Activated effector memory CD4-positive, alpha-beta T cell treated with Interleukin-2 at 50 U/mL for 16 hours (primary cell): ENCODE data around the gene C1orf141.
A peak's percentile ranks its signal among the peaks of the same experiment; 100 is the strongest.
"Not testable (repeated sequence)": the region's sequence is repeated elsewhere in the genome, so short reads cannot be mapped to it uniquely, and the experiment has no call there.

ENCODE experiments used
- DNase-seq: peaks from one replicate; pipeline ENCODE4 v3.0.0-alpha.2; 2020

C1orf141 gene

DNA sequence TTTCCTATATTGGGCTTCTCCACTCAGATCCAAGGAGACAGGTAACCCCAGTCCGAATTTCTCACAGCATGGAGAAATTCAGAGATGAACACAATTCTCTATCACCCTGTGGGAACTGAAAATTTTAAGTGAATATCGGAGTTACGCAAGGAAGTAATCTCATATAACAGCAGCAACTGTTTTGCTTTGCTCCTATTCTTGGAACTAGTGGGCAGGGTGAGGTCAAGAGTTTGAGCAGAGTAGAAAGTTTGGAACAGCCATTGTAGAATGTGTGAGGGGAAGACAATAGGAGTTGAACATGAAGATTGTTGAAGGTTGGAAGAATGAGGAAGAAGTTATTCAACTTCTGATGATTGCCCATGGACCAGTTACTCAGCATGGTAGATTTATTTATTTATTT lies 56.5 kb downstream of the C1orf141 start:
- no peak for DNase-seq

DNA sequence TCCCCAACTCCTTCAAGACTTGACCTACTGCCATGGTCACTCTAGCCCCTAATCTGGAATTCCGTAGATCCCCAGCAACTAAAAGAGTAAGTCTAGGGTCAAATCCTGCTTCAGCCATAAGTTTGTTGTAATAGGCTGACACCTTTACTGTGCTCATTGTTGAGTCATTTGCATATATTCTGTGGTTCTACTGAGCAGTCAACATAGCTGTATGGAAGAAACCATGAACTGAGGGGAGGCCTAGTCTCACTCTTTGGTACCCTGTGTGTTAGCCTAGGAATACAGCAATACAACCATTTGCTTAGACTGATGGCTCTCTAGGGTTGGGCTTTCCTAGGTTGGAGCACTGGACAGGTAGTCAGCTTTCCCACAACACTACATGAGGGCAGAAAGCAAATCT lies 57.2 kb downstream of the C1orf141 start:
- no peak for DNase-seq

DNA sequence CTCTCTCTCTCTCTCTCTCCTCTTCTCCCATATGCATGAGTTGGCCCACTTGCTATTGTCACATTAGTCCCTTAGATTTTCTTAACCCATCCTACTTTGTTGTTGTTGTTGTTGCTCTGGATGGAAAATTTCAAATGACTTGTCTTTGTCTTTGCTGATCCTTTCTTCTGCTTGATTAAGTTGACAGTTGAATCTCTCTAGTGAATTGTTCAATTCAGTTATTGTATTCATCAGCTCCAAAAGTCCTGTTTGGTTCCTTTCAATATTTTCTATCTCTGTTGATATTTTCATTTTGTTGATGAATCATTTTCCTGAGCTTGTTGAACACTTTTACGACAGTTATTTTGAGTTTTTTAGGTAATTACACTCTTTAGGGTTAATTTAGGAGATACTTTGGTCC lies 62.0 kb downstream of the C1orf141 start:
- no peak for DNase-seq

DNA sequence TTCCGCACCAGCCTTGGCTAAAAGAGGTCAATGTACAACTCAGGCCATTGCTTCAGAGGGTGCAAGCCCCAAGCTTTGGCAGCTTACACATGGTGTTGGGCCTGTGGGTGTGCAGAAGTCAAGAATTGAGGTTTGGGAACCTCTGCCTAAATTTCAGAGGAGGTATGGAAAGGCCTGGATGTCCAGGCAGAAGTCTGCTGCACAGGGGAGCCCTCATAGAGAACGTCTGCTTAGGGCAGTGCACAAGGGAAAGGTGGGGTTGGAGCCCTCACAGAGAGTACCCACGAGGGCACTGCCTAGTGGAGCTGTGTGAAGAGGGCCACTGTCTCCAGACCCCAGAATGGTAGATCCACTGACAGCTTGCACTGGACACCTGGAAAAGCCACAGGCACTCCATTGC lies 67.1 kb downstream of the C1orf141 start:
- DNase-seq = not testable (repeated sequence)

DNA sequence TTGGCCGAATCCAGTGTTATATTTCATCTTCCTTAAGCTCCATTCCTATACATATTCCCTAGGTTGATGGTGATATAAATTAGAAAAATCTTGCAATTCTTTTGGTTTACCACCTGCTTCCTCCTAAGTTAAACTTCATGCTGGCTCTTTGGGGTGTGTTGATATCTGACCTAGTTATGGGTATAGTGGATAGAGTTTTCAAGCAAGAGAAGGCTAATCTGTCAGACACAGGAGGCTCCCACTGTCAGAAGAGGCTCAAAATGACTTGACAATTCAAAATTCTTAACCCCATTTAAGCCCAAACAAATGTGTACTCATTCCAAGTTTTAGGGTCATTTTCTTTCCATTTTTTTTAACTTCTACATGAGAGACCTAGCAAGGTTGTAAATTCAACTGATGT lies 72.4 kb downstream of the C1orf141 start:
- no peak for DNase-seq

DNA sequence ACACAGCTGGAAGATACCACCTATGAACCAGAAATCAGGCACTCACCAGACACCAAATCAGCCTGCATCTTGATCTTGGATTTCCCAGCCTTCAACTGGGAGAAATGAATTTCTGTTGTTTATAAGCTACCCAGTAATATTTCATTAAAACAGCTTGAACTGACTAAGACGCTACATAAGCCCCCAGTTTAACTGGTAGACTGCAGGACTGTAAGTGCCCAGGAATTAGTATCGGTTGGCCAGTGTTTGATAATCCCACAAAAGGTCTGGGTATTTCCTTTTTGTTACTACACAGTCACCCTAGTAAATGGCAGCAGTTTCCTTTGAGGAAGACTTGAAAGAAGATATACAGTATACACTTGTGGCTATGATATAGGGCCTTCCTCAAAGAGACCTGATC lies 73.5 kb downstream of the C1orf141 start:
- DNase-seq = no peak

DNA sequence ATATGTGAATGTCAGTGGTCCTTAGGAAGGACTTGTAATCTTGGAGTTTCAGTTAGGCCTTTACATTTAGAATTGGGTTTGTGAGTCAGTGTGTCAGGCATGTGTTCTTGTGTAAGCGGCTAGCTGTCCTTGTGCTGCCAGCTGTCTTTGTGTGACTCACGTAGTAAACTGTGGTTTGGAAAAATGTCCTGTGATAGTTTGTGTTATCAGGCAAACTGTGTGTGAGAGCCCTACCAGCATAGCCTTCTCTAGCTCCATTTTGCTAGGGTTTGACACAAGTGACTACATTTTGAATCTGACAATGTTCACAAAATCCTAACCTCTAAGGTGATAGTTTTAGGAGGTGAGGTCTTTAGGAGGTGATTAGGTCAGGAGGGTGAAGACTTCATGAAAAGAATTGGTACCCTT lies 74.0 kb downstream of the C1orf141 start:
- no peak for DNase-seq

DNA sequence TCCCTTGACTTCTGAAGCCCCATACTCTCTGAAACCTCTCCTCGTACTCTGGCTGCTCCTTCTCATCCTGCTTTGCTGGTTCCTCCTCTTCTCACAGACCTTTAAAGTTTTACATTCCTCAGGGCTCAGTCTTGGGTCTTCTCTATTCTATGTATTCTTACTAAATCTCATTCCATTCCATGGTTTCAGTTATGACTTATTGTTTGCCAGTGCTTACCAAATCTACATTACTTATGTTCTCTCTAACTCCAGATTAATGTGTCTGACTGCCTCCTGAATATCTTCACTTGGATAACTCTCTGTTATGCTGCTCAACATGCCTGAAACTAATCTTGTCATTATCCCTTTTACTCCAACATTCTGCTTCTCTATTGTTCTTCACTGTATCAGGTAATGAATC lies 75.4 kb downstream of the C1orf141 start:
- DNase-seq = no peak

DNA sequence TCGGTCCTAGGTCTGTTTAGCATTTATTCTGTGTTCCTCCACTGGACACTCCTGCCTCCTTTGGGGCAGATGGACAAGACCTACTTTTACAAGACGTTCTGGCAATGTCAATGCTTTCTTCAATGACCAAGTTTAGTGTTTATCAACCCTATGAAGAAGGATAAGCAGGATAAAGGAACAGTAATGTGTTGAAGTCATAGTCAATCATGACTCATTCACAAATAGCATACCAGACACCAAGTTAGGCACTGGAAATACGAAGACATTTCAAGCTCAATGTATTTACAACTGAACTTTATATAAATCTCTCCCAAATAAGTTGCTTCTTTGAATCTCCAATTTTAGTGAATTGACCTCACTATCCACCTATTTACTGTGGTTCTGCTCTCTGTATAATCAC lies 76.0 kb downstream of the C1orf141 start:
- no peak for DNase-seq

DNA sequence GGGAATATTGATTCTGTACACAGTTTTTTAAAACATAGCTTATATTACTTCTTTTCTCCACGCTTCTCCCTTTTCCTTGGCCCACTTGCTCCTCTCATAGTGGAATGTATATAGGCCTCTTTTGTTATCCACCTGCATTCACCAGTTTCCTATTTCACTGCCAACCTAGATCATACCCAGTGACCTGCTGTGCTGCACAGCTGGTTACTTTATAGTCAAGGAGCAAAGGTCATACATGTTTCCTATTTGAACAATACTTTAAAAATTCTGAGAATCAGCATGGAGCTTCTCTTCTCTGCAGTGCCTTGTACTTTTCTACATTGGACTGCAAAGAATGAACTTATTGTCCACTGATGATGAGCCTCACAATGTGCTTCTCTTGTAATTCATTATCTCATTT lies 76.5 kb downstream of the C1orf141 start:
- no peak for DNase-seq

DNA sequence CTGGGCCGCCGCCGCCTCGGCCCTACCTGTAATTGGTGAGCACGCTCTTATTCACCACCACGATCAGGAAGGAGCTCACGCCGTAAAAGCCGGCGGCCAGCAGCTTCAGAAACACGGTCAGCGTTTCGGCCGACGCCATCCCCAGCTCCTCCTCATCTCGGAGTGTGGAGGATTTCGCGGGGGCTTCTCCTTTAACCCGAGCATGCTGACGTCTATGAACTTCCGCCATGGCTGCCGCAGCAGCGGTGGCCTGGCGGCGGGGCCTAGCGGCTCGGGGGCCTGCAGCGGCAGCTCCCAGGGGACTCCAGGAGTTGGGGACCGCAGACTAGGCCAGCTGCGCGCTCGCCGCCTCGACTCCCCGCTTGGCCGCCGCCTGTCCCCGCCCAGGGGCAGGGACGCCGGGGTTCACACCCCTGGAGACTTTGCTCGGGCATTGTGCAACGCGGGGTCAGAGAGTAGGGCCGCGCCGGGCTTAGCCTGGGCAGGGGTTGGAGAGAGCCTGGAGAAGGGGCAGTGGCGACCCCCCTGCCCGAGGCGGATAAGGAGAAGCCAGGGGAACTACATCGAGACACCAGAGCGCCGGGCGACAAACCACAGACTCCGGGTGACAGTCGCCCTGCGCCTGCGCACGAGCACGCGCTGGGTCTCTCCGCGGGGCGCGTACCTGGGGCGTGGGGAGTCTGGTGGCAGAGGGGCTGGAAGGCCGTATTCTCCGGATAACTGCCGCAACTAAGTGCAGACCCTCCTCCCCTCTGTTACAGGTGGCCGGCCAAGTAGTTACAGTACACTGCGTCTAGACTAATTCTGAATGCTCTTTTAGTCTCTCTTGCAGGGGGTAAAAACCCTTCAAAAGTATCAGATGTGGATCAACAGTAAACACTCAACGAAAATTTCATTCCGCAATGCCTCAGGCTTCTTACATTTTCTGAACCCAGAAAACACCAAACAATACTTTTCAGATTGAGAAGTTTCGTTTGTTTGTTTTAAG lies 80.7 kb downstream of the C1orf141 start, which contains the start of gene SLC35D1:
SLC35D1 (minus strand) TSS at position 364 of the 988 bp plus-strand sequence; CDS start at position 229, 135 bp downstream.
- peak; percentile 71 for DNase-seq

DNA sequence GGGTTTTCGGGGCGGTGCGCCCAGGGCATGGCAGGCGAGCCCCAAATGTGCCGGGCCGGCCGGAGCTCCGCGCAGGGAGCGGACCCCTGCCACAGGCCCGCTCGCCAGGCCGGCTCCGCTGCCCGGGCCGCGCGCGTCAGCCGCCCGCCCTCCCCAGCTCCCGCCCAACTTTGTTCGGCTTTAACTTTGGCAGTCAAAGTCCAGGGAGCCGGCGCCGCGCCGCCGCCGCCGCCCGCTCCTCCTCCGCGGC lies 81.3 kb downstream of the C1orf141 start:
- DNase-seq = peak; percentile 41

DNA sequence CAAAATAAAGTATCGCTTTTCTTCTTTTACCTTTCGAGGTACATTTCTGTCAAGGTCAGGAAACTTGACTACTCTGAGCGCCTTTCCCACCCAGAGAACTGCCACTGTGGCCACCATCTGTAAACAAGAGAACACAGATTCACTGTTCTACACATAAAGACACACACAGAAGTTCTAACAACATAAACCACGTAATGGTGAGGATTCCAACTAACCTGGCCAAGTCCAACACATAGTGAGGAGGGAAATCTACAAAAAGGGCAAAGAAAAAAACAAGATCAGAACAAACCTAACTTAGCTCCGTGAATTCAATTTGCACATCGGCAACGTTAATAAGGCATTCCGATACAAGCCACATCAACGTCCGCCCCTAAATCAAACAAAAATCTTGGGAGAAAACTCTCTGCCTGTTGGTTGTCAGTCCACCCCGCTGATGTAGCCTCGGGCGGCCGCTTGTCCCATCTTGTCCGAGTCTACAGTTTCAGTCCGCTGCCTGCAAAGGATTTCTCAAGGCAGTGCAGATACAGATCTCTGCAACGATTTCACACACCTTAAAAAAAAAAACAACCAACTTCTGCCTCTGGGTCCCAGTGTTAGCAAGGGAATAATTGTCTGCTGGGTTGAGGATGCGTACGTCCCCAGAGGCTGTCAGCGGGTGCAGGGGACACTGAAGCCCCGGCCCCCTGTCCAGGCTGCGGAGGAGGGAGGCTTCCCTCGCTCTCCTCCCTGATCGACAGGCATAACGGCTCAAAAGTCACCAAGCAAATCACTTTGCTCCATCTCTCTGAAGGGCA lies 81.8 kb downstream of the C1orf141 start:
- no peak for DNase-seq

DNA sequence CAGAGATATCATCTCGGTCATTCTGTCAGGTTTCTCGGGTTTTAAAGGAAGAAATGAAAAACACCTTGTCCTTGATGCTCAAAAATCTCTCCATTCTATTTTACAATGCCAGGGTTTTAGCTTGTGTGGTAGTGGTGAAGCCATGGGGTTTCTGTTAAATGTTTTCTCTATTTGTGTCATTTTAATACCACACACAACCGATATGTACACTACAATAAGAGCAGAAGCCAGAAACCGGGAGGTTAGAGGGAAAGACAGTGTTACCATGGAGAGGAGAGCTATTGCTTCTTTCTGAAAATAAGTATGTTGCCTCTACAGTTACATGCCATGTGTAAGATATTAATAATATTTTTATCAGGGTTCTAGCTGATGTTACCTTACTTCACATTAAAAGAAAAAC lies 83.6 kb downstream of the C1orf141 start:
- no peak for DNase-seq

DNA sequence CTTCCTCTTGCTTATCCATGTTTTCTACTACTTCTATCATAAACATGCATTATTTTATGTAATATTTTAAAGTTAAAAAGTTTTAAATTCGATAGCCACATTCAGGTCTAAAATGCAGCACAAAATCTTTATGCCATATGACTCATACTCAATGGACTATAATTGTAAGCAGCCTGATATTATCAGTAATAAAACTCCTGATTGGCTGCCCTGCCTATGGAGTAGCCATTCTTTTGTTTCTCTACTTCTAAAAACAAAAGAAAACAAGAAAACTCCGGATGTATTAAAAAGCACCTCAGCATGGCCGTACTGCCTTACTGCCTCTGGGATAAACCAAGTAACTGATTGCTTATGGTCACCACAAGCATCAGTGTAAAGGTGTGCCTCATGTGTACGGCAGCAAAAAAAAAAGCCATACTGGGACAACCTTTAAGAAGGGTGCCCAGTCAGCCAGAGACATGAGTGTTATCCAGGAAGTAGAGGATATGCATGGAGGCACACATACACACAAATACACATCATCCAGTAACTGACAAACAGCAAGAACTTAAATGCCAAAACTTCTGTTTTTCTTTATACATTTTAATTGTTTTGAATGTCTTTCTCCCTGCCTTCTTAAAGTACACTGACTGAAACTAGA lies 90.0 kb downstream of the C1orf141 start:
- no peak for DNase-seq

DNA sequence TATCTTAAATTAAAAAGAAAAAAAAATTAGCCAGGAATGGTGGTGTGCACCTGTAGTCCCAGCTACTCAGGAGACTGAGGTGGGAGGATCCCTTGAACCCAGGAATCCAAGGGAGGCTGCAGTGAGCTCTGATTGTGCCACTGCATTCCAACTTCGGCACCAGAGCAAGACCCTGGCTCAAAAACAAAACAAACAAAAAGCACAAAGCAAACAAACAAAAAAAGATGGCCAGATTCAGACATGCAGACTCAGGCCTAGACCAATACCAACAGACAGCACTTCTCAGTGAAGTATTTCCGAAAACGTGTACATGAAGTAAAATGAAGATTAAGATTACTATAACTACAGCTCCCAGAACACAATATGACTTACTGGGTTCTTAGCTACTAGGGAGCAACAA lies 91.4 kb downstream of the C1orf141 start:
- DNase-seq = no peak
